NCI-H446 treated with DMSO at 0.1 percent for 48 hours (cell line): ENCODE data around the gene CISD3.

ENCODE experiments used
- DNase-seq: peaks from one replicate; lab custom pipeline; 2025; lab: John Stamatoyannopoulos, UW

CISD3 gene

DNA sequence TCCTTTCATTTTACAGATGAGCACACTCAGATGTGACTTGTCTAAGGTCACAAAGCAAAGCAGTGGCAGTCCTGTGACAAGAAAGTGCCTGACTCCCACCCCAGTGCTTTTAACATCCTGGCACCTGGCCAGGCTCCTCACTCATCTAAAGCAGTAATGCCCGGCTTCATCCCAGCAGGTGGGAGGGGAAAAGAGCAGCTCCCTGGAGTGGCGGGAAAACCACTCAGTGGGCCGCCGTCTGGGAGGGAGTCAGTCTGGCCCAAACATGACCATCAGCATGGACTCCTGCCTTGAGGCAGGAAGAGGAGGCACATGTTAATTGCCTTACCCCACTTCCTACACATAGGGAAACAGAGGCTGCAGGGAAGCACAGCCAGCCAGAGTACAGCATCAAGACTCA is 15.4 kb downstream of the CISD3 start:
- DNase-seq = no peak

DNA sequence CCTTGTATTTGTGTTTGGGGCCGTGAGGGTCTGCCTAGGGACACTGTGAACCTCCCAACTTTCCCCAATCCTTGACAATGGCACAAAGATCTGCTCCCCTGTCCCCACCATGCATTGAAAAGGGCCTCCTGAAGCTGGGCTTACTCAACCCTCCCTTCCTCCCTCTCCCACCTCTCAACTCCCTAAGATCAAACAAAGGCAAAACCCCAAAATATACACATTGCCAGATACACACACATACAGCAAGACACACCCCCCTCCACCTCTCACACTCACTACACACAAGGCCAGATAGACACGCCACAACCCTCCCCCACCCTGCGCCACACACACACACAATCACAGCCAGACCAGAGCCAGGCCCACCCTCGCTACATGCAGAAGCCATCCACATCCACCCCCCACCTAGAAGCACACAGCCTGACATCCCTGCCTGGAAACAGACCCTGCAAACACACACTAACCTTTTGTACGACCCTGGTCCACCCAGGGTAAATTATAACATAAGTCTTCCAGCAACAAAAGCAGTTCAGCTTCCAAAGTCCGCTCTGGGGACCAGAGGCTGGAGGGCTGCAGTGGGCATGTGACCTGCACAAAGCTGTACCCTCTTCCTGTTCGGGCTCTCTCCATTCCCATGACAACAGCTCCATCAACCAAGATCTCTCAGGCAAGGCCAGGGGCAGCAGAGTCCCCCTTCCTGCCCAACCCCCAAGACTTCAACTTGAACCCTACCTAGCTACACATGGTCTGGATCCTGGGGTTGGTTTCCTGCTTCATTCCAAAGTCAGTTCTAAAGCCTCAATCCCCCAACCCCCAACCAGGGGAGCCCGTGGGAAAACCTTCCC is 16.1 kb downstream of the CISD3 start:
- no peak for DNase-seq

GRCh38 chr17:38746849-38747462 is 16.8 kb downstream of the CISD3 start:
- no peak for DNase-seq

DNA sequence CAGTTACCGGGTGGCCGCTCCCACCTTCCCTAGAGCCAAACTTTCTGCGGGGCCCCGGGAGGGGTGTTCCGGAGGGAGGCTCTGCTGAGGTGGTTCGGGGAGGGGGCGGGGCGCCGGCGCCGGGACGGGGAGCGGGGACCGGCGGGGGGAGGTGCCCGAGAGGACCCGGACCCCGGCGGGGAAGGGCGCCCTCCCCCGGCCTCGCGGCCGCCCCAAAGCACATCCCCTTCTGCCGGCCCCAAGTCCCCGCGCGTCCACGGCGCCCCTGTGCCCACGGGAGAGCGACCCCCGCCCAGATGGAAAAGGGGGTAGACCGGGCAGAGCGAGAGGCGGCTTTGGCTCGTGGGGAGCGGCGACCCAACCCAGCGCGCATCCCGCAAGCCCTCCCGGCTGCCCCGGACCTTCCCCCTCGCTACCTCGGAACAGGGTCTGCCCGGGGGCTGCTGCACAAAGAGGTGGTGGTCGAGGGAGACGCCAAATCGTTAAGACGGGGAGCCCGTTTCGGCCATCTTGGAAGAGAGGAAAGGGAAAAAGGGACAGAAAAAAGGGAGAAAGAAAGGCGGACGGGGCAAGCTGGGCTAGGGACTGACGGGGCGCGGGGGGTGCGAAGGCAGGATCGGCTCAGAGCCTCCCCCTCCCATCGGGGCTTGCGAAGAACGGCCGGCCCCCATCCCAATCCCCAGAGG is 17.5 kb downstream of the CISD3 start:
- DNase-seq = peak; percentile 13

DNA sequence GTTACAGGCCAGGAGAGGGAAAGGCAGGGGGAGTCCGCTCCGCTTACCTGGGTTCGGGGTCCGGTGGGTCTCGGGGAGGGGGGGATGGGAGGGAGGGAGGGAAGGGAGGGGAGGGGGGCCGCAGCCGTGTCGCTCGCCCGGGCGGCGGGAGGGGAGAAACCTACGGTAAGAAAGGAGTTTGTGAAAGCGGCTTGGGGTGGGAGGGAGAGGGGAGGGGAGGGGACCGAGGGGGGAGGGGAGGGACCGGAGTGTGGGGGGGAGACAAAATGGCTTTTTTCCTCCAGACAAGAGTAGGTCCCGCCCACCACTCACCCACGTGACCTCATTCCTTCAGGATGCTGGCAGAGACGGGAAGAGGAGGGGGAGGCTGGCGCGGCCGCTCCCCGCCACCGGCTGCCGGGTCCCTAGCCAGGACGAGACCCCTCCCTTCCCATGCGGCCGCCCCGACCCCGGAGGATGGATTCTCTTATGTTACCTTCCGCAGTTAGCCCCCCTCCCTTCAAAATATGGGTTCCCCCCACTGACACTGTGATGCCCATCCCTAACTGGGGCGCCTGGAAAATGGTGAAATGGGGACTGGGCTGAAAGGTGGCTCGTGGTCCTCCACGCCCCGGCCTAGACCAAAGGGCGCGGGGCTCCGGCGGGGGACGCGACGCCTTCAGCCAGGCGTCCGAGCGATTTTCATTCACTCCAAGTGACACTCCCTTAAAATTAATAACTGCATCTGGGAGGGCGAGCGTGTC is 18.2 kb downstream of the CISD3 start, which contains the start of gene PCGF2:
Gene PCGF2, minus strand, starts transcription at position 188 of the 743 bp plus-strand sequence. CDS start 7,934 bp downstream, outside the sequence.
- peak; percentile 80 for DNase-seq

- DNase-seq = no peak
These were observed 18.7 kb downstream of the CISD3 start for GRCh38 chr17:38748892-38749222.

GRCh38 chr17:38749223-38750043 is 19.3 kb downstream of the CISD3 start:
- peak; percentile 21 for DNase-seq

GRCh38 chr17:38750044-38750311 is 19.8 kb downstream of the CISD3 start:
- no peak for DNase-seq

DNA sequence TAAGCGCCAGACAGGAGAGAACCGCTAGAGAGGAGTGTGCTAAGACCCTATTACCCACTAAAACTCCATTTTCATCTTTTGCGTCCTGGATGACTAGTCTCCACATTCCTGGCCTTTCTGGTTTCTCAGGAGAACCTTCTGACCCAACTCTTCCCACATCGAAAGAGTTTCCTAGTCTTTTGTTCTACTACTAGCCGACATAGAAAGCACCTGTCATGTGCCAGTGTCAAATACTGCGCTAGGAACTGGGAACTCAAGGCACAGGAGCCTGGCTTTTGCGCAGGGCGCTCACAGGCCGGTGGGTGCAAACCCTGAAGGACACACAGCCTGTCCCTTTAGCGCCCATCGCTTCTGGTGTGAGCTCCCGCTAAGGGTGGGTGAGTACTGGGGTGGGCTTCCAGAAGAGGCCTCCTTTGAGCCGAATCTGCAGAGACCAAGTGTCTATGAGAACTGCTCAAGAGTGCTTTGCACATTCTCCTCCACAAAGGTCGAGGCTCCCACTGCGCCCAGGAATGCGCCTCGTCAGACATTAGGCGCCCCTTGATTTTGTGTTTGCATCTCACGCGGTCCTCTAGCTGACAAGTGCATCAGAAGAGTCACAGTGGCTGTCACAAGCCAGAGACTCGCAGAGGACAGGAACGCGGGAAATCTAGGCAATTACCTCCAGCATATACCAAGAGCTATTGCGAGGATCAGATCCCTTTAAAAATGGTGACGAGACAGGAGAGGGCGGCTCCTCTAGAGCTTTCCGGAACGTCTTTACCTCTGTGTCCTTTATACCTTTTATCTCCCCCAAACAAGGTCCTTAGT is 20.4 kb downstream of the CISD3 start:
- DNase-seq = peak; percentile 10

GRCh38 chr17:38751144-38751807 is 21.1 kb downstream of the CISD3 start:
- DNase-seq = no peak

- peak; percentile 58 for DNase-seq
These were observed 21.7 kb downstream of the CISD3 start for GRCh38 chr17:38751808-38752307.

- peak; percentile 99 for DNase-seq
These were observed 22.3 kb downstream of the CISD3 start, which contains the start of gene PSMB3 for GRCh38 chr17:38752308-38753070. Gene PSMB3 (plus strand): TSS chr17:38752741. CDS start chr17:38752827, 86 bp downstream.

DNA sequence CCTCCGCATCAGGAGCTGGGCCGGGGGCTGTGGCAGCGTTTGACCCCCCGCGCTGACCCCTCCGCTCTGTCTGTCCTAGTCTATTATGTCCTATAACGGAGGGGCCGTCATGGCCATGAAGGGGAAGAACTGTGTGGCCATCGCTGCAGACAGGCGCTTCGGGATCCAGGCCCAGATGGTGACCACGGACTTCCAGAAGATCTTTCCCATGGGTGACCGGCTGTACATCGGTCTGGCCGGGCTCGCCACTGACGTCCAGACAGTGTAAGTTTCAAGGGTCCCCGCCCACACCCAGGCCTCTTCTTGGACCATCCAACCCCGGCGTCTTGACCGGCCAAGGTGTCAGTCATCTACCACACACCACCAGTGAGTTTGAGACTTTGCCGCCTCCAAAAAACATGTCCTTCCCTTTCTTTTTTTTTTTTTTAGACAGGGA is 22.9 kb downstream of the CISD3 start:
- no peak for DNase-seq

DNA sequence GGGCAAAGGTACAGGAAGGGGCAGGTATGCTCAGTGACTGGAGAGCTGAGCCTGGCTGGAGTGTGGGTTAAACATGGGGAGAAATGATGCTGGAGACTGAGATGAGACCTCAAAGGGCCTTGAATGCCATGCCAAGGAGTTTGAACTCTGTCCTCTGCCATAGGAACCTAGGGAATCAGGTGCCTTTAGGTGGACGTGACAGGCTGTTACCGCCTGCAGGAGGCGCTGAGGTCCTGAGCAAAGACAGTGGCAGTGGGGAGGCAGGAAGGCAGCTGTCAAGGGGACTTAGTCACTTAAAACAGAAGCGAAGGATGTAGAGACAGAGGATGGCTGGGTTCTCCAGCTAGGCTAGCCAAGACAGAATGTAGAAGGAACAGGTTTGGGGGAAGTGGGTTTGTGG is 31.5 kb downstream of the CISD3 start:
- DNase-seq = no peak

DNA sequence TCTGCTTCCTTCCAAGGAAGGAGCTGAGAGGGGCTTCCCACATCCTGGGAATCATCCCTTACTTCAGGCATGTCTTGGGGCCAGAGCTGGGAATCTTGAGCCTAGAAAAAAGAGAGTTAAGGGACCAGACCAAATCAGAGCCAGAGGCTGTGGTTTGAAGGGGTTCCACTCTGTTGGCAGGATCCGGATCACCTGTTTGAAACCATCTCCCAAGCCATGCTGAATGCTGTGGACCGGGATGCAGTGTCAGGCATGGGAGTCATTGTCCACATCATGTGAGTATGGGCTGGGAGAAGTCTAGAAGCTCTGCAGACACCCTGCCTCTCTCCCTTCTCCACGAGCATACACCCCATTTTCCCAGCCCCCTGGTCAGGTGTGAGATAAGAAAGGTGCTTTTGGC is 32.1 kb downstream of the CISD3 start:
- DNase-seq = no peak

- DNase-seq = no peak
These were observed 36.2 kb downstream of the CISD3 start for GRCh38 chr17:38766341-38766740.

- DNase-seq = no peak
These were observed 38.3 kb downstream of the CISD3 start for GRCh38 chr17:38768417-38768816.

GRCh38 chr17:38773258-38773657 is 43.1 kb downstream of the CISD3 start:
- no peak for DNase-seq

DNA sequence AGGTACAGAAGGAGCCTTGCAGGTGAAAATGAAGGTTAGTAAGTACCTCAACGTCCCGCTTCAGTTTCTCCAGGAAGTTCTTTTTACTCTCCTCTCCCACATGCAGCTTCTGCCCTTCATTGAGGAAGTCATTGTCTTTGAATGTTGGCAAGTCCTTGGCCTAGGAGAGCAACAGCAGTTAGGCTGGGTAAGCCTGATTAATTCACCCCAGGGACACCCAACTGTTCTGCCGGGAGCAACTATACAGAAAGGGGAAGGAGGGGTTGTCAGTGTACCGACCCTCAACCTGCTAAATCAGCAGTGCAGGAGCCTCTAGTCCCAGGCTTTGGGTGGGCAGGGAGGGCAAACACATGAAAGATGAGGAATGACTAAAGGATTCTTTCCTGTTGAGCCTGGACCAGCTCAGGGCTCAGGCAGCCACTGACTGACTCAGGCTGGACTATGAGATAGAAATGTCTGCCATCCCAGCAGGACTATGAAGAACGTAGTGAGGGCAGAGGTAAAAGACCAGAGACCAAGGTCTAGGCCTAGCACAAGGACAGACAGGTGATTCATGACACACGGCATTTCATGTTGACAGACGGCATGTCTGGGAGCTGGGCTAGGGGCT is 47.6 kb downstream of the CISD3 start:
- DNase-seq = no peak
